ENCODE results near the gene MUC13. TPM values are rescaled to one million over a fixed set of nuclear protein-coding genes. Genes with fewer than 3 reads are reported as not detected.

MUC13 gene
- total RNA-seq, 1 experiment from 2014 or later = 0.13 TPM

GRCh38 chr3:124884474-124885101, 50.0 kb downstream of the MUC13 start:
- DNase-seq (ENCODE audit: low read depth, low spot score) (no peak), ATAC-seq (no peak)
- POLR2A ChIA-PET = no interaction called here
- no TSS peak for BruUV-seq (replicated peaks)
- Histone ChIP-seq H3K4me1 (ENCODE audit: control insufficient read depth, insufficient read depth, low read length) (peaks cover 58% of the 10 kb centered on the region), H3K4me3 (ENCODE audit: low read depth in 2 of 2, low read length in 2 of 2) (peak overlapping the region; percentile 71 to 76), H3K27ac (ENCODE audit: low read length) (peak overlapping the region; percentile 91), H3K36me3 (ENCODE audit: control insufficient read depth, insufficient read depth, low read length) (no peaks in the 10 kb centered on the region), H3K9me3 (ENCODE audit: control insufficient read depth, insufficient read depth, low read depth, low read length) (no peaks in the 10 kb centered on the region), H3K27me3 (ENCODE audit: control insufficient read depth, insufficient read depth, low read length) (no peaks in the 10 kb centered on the region)
- CTCF ChIA-PET = no interaction called here
- in situ Hi-C loops (cut with HindIII; ENCODE audit: low pct_unique_long_range_greater_than_20kb, low sequenced_read_pairs) (no loop called here), intact Hi-C loops (cut with micrococcal nuclease; ENCODE audit: unreplicated experiment) (no loop called here)
- no peak for TF ChIP-seq CTCF (IDR thresholded peaks at IDR 0.05)
- TF ChIP-seq TCF7L2 (IDR thresholded peaks at IDR 0.05; ENCODE audit: low read depth, low read length) = no peak
- no peak for TF ChIP-seq POLR2AphosphoS5 (IDR thresholded peaks at IDR 0.05; ENCODE audit: low read depth, low read length)
- TF ChIP-seq SIN3A (IDR thresholded peaks at IDR 0.05; ENCODE audit: borderline replicate concordance, insufficient read depth, low read depth, low read length) = no peak
- no peak for TF ChIP-seq REST (IDR thresholded peaks at IDR 0.05; ENCODE audit: insufficient read depth in 1 of 2, low read depth in 2 of 2, low read length in 1 of 2)

- CTCF ChIA-PET = no interaction called here
Measured at GRCh38 chr3:124883766-124884473, 50.6 kb downstream of the MUC13 start.

More at GRCh38 chr3:124883766-124884473, 50.6 kb downstream of the MUC13 start:
- no TSS peak for BruUV-seq (replicated peaks)
- in situ Hi-C loops (cut with HindIII; ENCODE audit: low pct_unique_long_range_greater_than_20kb, low sequenced_read_pairs) = no loop called here
- Histone ChIP-seq H3K27ac (ENCODE audit: low read length) (peak overlapping the region; percentile 91), H3K4me1 (ENCODE audit: control insufficient read depth, insufficient read depth, low read length) (peaks cover 63% of the 10 kb centered on the region), H3K4me3 (ENCODE audit: low read depth in 2 of 2, low read length in 2 of 2) (peak overlapping the region in 1 of 2 experiments; percentile 6; a peak in 1 of 4 replicates), H3K27me3 (ENCODE audit: control insufficient read depth, insufficient read depth, low read length) (no peaks in the 10 kb centered on the region), H3K36me3 (ENCODE audit: control insufficient read depth, insufficient read depth, low read length) (no peaks in the 10 kb centered on the region), H3K9me3 (ENCODE audit: control insufficient read depth, insufficient read depth, low read depth, low read length) (no peaks in the 10 kb centered on the region)
- no peak for TF ChIP-seq POLR2AphosphoS5 (IDR thresholded peaks at IDR 0.05; ENCODE audit: low read depth, low read length)
- TF ChIP-seq REST (IDR thresholded peaks at IDR 0.05; ENCODE audit: insufficient read depth in 1 of 2, low read depth in 2 of 2, low read length in 1 of 2) = no peak
- TF ChIP-seq TCF7L2 (IDR thresholded peaks at IDR 0.05; ENCODE audit: low read depth, low read length) = no peak
- TF ChIP-seq CTCF (IDR thresholded peaks at IDR 0.05) = no peak
- no peak for TF ChIP-seq SIN3A (IDR thresholded peaks at IDR 0.05; ENCODE audit: borderline replicate concordance, insufficient read depth, low read depth, low read length)
- no peak for ATAC-seq
- no peak for DNase-seq (ENCODE audit: low read depth, low spot score)
- POLR2A ChIA-PET = no interaction called here
- intact Hi-C loops (cut with micrococcal nuclease; ENCODE audit: unreplicated experiment) = no loop called here

Data from Panc1 (cell line).